Skeletal muscle satellite cell (primary cell): ENCODE measurements around the gene SOX6.
"Not testable (repeated sequence)": the region's sequence is repeated elsewhere in the genome, so short reads cannot be mapped to it uniquely, and the experiment has no call there.

ENCODE experiments used
- H3K27me3 ChIP-seq: 2 replicates; pipeline ENCODE4 v1.7.0; 2013; ENCODE audit warnings: low read length; ENCODE audit not compliant: control insufficient read depth, insufficient read depth
- H3K36me3 ChIP-seq: 2 replicates; pipeline ENCODE4 v1.7.0; 2013; ENCODE audit warnings: mild to moderate bottlenecking, control low read depth, low read length; ENCODE audit not compliant: insufficient read depth
- H3K4me1 ChIP-seq: 2 replicates; pipeline ENCODE4 v1.7.0; 2013; ENCODE audit warnings: low read length; ENCODE audit not compliant: control insufficient read depth, insufficient read depth
- H3K4me2 ChIP-seq: 2 replicates; pipeline ENCODE4 v1.7.0; 2013; ENCODE audit warnings: mild to moderate bottlenecking, low read length
- H3K4me3 ChIP-seq: 2 replicates; pipeline ENCODE4 v1.7.0; 2013; ENCODE audit warnings: low read length
- H3K9ac ChIP-seq: 2 replicates; pipeline ENCODE4 v1.7.0; 2013; ENCODE audit warnings: mild to moderate bottlenecking, low read depth, low read length, moderate library complexity
- H3K9me3 ChIP-seq: replicated peaks from 2 replicates; pipeline ENCODE4 v1.7.0; 2013; ENCODE audit warnings: mild to moderate bottlenecking, control low read depth, low read length

SOX6 gene

DNA sequence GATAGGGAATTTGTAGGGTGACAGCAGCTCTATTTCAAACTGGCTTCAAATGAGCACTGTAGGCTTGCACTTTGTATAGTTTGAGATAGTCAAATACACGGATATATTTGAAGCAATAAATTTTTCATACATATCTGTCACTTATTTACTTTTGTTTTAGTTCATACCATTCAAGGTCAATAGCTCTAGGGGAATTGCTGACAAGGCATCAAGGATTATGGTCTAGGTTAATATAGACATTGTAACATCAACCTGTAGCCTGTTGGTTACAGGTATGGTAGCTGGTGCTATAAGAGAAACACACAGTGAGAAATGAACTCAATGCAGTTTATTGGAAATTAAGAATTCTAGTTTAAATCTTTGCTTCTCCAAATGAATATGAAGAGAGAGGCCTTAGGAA lies 267.6 kb downstream of the SOX6 start:
- H3K4me3 ChIP-seq: no peak overlapping the region
- no peaks in the 10 kb centered on the region for H3K9me3 ChIP-seq
- H3K9ac ChIP-seq: no peak overlapping the region
- no peaks in the 10 kb centered on the region for H3K27me3 ChIP-seq
- peaks cover 8% of the 10 kb centered on the region for H3K4me1 ChIP-seq
- H3K4me2 ChIP-seq: no peak overlapping the region
- no peaks in the 10 kb centered on the region for H3K36me3 ChIP-seq

DNA sequence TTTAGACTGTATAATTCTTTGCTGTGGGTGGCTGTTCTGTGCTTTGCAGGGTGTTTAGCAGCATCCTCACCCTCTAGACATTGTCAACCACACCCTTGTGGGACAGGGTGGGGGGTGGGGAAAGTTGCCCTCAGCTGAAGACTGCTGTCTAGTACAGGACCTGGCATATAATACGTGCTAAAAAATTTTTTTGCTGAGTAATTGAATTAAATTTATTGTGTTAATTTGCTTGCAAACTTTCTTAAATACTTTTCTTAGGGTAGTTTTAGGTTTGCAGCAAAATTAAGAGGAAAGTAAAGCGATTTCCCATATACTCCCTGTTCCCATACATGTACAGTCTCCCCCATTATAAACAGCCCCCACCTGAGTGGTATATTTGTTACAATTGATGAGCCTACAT lies 268.5 kb downstream of the SOX6 start:
- Histone ChIP-seq H3K36me3 (no peaks in the 10 kb centered on the region), H3K4me1 (peaks cover 8% of the 10 kb centered on the region), H3K4me2 (no peak overlapping the region), H3K27me3 (no peaks in the 10 kb centered on the region), H3K9me3 (no peaks in the 10 kb centered on the region), H3K4me3 (no peak overlapping the region), H3K9ac (no peak overlapping the region)

DNA sequence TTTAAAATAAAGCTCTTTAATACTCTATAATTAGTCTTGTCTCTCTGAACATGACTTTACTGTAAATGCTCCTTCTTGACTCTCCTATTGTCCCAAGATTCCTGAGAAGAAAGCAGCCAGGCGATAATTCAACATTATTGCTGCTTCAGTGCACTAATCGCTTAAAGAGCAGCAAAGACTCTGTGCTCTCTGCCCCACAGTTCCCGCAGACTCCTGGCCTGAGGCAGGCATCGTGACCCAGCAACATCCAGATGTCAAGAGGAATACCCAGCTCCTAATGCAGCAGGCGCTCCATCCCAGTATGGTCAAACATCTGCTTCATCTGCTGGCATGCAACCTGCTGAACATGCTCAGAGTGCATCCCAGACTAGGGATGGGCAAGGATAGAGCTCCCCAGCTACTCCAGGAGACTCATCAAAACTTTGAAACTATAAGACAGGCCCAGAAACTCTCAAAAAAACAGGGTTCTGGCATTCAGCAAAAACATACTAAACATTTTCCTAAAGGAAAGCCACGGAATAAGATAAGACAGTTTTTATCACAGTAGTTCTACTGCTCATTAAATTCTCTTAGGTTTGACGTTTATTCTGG lies 270.0 kb downstream of the SOX6 start:
- no peak overlapping the region for H3K4me2 ChIP-seq

DNA sequence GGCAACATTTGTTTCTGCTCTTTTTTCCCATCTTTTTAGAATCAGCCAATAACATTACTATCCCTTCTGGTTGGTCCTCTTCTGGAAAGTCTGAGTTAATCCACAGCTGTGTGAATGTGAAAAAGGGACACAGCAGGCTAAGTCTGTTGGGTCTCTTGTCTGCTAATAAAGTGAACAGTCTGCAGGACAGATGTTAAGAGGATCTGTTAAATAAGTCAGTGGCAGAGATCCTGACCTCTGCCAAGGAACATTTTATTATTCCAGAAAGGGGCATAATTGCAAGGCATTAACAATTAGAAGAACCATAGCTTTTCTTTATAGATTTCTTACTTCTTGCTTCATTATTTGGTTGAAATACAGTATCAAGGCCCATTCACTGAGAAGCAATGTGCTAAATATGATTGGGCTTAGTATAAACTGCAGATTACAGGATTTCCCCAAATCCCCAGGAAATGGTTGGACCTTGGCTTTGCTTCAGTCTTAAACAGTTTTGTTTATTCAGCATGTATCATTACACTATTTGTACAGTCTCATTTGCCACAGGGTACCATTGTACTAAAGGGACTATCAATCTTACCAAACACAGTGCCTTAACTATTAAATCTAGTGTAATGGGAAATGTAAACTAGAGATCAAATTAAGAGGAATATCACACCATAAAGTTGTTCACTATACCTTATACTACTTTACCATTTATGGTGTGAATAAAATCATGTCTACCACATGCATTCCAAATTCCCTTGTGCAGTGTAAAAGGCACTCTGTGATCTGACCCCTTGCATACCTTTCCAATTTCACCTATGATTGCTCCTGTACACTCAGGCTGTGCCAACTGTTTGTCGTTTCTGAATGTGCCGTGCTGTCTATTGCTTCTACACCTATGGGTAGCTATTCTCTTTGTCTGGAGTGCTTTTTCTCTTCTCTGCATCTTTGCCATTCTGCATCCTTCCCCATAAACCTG lies 274.0 kb downstream of the SOX6 start:
- no peak overlapping the region for H3K9ac ChIP-seq
- H3K4me3 ChIP-seq: no peak overlapping the region
- no peaks in the 10 kb centered on the region for H3K36me3 ChIP-seq
- H3K9me3 ChIP-seq: no peaks in the 10 kb centered on the region
- H3K27me3 ChIP-seq: no peaks in the 10 kb centered on the region
- no peaks in the 10 kb centered on the region for H3K4me1 ChIP-seq
- no peak overlapping the region for H3K4me2 ChIP-seq

More for the DNA sequence above, 270.0 kb downstream of the SOX6 start:
- H3K4me3 ChIP-seq: no peak overlapping the region
- H3K27me3 ChIP-seq: no peaks in the 10 kb centered on the region
- peaks cover 4% of the 10 kb centered on the region for H3K4me1 ChIP-seq
- H3K9ac ChIP-seq: no peak overlapping the region
- no peaks in the 10 kb centered on the region for H3K9me3 ChIP-seq
- H3K36me3 ChIP-seq: no peaks in the 10 kb centered on the region

DNA sequence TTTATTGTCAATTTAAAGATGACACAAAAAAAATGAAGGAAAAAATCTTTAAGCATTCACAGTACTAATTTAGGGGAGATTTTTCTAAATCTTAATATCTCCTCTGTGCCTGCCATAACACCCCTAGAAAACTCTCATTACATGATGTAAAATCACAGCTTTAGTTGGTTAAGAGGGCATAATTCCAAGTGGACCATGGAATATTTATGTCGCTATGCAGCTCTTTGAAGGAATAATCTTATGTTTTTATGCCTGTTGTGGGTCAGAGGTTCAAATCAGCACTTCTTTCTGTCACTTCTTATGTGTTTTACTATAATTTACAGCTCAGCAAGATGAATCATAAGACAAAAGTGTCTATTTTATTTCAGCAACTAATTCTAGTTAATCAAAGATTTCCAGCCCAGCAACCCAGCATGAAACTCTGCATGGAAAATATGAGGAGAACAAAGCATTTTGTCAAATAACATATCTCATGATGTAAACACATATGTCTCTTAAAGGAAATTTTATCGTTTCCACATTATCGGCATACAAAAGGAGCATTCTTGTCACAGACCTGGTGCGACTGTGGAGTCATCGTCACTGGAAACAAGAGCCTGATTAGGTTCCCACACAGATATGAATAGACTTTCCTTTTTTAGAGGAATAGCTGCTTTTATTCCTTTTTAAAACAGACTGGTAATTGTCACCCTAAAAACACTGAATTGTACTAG lies 274.8 kb downstream of the SOX6 start:
- H3K4me2 ChIP-seq: no peak overlapping the region
- no peaks in the 10 kb centered on the region for H3K36me3 ChIP-seq
- no peaks in the 10 kb centered on the region for H3K9me3 ChIP-seq
- no peak overlapping the region for H3K4me3 ChIP-seq
- H3K9ac ChIP-seq: no peak overlapping the region
- H3K4me1 ChIP-seq: no peaks in the 10 kb centered on the region
- H3K27me3 ChIP-seq: no peaks in the 10 kb centered on the region

DNA sequence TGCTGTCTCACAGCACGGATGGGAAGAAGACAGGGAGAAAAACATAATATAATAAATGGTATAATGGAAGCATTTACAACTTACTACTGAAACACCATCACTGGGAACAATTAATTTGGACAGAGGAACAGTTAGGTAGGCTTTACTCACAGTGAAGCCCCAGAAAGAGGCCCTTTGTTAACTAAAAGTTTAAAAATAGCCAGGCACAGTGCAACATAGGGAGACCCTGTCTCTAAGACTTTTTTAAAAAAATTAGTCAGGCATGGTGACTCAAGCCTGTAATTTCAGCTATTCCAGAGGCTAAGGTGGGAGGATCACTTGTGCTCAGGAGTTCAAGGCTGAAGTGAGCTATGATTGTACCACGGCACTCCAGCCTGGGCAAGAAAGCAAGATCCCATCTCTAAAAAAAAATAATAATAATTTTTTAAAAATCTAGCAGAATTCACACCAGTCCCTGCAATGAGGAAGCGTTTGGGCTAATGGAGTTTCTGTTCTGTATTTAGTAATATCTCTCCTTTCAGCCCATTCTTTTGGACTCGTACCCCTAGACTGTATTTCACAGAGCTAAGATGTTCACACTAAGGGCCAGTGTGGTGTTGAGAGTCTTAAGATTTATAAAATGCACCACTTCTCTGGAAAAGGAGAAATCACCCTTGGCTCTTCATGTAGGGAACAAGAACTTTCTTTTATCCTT lies 275.5 kb downstream of the SOX6 start:
- Histone ChIP-seq H3K4me2 (no peak overlapping the region), H3K36me3 (no peaks in the 10 kb centered on the region), H3K4me3 (no peak overlapping the region), H3K9me3 (no peaks in the 10 kb centered on the region), H3K27me3 (no peaks in the 10 kb centered on the region), H3K4me1 (no peaks in the 10 kb centered on the region), H3K9ac (no peak overlapping the region)

DNA sequence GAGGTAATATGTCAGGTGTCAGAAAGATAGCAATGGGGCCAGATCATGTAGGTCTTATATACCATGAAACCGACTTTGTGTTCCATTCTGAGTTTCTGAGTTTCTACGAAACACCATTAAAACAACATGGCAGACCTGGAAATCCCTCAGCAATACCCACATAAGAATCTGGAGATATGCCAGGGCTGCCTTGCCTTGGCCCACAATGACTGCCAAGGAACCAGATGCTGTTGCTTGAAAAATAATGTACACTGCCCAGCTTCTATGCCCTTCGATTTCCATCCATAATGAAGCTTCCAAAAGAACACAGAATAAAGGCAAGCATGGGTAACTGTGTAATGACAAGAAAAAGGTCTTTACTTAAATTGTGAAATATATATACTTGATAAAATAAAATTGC lies 277.4 kb downstream of the SOX6 start:
- no peak overlapping the region for H3K4me2 ChIP-seq
- H3K36me3 ChIP-seq: no peaks in the 10 kb centered on the region
- H3K9me3 ChIP-seq: no peaks in the 10 kb centered on the region
- no peaks in the 10 kb centered on the region for H3K27me3 ChIP-seq
- H3K9ac ChIP-seq: no peak overlapping the region
- no peak overlapping the region for H3K4me3 ChIP-seq
- H3K4me1 ChIP-seq: no peaks in the 10 kb centered on the region

DNA sequence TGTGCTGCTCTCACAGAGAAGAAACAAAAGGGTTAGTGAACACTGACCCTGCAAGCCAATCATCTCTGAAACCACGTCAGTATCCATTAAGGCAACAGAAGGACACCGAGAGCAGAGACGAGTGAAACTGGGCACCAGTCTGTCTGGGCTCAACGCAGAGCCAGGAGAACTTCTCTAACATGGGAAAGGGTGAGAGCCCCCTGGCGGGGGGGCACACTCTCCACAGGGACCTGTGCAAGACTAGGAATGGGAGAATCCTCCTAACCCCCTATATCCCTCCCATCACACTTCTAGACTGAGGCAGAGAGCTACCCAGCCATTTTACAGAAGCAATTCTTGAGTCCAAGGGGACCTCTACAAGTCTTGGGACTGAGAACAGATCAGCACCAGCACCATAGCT lies 285.8 kb downstream of the SOX6 start:
- no peaks in the 10 kb centered on the region for H3K27me3 ChIP-seq
- H3K36me3 ChIP-seq: no peaks in the 10 kb centered on the region

DNA sequence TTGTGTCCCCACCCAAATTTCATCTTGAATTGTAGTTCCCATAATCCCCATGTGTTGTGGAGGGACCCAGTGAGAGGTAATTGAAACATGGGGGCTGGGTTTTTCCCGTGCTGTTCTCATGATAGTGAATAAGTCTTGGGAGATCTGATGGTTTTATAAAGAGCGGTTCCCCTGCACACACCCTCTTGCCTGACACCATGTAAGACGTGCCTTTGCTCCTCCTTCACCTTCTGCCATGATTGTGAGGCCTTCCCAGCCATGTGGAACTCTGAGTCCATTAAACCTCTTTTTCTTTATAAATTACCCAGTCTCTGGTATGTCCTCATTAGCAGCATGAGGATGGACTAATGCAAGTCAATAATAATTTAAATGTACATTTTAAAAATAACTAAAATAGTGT lies 289.1 kb downstream of the SOX6 start:
- H3K9me3 ChIP-seq, H3K9ac ChIP-seq, H3K4me2 ChIP-seq, H3K4me3 ChIP-seq, H3K36me3 ChIP-seq, H3K27me3 ChIP-seq, H3K4me1 ChIP-seq: not testable (repeated sequence)

More for the DNA sequence above, 285.8 kb downstream of the SOX6 start:
- Histone ChIP-seq H3K9me3 (no peaks in the 10 kb centered on the region), H3K4me2 (no peak overlapping the region), H3K9ac (no peak overlapping the region), H3K4me3 (no peak overlapping the region), H3K4me1 (no peaks in the 10 kb centered on the region)

DNA sequence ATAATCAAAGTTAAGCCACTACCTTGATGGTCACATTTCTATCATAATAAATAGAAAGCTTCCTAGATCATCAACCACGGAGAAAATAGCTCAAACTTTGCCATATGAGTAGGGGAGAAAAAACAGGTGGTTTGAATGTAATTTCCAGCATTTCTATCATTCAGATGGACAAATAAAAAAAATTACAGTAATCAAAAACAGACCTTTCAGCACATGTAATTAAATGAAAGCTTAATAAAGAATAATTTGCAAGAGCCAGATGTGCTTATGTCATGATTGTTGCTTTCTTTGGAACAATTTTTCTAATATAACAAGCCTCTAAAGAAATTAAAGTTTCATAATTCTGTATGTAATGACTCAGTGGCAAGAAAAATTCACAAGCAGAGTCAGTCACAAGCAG lies 297.0 kb downstream of the SOX6 start:
- Histone ChIP-seq H3K27me3 (no peaks in the 10 kb centered on the region), H3K4me1 (no peaks in the 10 kb centered on the region), H3K4me3 (no peak overlapping the region), H3K9ac (no peak overlapping the region), H3K9me3 (no peaks in the 10 kb centered on the region), H3K36me3 (no peaks in the 10 kb centered on the region), H3K4me2 (no peak overlapping the region)

DNA sequence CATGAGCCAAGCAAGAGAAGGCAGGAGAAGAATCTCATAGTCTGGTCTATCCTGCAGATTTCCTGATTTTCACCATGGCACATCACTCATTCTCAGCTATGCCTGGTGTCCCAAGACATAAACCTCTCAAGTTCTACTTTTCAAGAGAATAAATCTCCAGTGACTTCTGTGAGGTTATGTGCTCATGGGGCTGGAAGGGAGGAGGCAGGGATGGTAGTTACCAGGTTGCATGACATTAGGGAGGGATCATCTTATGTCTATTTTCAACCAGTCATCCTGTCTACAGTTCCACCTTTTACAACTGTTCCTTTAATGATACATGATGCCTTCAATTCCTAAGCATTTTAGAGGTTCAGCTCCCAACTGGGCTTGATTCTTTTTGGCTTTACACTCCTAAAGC lies 297.7 kb downstream of the SOX6 start:
- Histone ChIP-seq H3K4me2 (no peak overlapping the region), H3K27me3 (no peaks in the 10 kb centered on the region), H3K9ac (no peak overlapping the region), H3K4me1 (no peaks in the 10 kb centered on the region), H3K4me3 (no peak overlapping the region), H3K36me3 (no peaks in the 10 kb centered on the region), H3K9me3 (no peaks in the 10 kb centered on the region)
